HG02759 (cell line): ENCODE data around the gene NDUFB8.

Source experiments
- ATAC-seq: cut with Tn5 transposase; IDR thresholded peaks from one replicate; pipeline ENCODE4 v1.9.1; 2021; ENCODE audit warnings: mild to moderate bottlenecking, moderate library complexity; ENCODE audit not compliant: unreplicated experiment

The NDUFB8 gene

DNA sequence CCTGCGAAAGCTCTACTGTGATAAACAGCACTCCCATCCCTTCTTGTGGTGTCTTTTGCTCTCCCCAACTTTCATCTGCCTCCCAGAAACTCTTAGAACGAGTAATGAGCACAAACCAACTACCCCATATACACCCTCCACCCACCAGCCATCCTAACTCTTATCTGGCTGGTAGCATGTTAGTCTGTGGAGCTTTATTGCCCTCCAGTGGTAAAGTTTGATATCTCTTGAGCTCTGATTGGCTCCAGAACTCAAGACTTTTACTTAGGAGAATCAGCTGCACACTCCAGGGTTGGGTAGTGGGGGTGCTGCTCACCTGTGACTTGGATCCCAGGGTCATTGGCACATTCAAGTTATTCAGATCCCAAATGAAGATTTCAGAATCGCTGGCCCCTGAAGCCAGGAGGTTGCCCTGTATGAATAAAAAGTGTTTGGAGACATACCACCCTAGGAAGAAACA is 20.9 kb downstream of the NDUFB8 start:
- ATAC-seq, result no peak

DNA sequence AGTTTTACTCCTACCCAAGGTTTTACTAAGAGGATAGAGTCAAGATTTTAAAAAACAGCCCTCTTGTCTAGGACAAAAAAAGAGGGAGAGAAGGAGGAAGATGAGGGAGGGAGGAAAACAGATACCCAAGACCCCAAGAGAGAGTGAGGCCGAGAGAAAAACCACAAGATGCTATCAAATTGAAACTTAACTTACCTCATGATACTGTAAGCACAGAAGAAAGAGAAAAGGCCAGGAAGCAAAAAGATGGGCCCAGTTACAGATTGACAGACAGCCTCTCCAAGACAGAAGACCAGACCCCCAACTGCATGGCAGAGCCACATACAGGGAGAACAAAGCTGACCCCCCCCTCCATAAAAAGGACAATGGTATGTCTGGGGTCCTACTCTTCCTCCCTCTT is 21.4 kb downstream of the NDUFB8 start:
- no peak for ATAC-seq

DNA sequence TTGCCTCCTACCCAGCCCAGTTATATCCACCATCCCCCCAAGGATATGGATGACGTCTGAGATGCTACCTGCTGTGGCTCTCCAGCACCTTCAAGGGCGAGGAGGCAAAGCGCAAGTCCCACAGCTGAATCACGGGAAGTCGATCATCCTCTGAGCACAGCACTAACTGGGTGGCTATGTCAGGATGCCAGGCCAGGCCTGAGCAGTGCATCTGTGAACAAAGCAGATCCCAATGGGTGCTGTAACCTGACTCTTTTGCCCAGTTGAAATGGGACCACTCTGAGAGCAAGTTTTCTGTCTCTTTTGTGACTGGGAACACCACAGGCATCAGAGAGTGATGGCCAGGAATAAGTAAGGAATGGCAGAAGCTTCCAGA is 22.3 kb downstream of the NDUFB8 start:
- ATAC-seq, result no peak

DNA sequence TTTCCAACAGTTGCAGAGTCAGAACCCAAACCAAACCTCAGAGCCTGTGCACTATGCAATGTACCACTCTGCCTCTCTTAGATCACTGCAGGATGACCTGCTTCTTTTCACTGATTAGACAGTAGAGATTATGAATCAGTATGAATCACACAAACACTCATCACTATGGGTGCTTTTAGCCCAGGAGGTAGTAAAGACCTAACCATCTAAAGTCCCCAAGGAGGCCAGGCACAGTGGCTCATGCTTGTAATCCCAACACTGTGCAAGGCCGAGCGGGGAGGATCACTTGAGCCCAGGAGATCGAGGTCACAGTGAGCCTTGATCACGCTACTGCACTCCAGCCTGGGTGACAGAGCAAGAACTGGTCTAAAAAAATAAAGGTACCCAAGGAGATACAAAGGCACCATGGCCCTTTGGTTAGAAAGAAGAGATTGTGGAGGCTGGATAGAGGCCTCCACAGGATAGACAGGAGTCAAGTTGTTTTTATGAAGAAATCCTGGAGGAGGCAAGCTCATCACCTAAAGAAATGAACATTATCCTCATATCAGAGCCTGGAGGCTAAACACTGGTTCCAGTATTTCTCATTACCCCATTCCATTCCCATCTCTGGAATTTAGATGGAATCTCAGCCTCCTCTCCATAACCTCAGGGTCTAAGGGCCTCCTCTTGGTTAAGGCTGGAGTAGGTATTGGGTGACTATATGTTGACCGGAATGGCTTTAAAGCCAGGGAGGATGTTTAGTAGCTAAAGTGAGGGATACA is 22.9 kb downstream of the NDUFB8 start:
- no peak for ATAC-seq

DNA sequence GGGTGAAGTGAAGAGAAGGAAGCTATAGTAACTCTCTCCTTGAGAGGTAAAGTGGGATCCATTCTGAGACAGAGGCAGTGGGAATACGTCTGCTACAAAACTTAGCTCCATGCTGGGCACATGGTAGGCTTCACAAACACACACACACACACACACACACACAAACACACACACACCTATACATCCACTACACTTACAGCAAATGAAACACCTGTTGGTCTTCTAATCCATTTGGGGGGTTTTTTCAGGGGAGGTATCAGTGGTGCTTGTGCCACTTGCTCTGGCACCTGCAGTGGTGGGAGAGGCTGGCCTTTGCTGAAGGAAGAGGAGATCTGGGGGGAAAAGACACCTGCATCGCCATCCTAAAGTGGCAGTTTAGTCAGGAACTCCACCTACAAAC is 24.5 kb downstream of the NDUFB8 start:
- no peak for ATAC-seq

GRCh38 chr10:100504096-100504495 is 25.6 kb downstream of the NDUFB8 start:
- no peak for ATAC-seq

GRCh38 chr10:100502926-100503494 is 26.7 kb downstream of the NDUFB8 start:
- ATAC-seq, result no peak

GRCh38 chr10:100501423-100501822 is 28.2 kb downstream of the NDUFB8 start:
- ATAC-seq, result no peak

- no peak for ATAC-seq
Measured at GRCh38 chr10:100498059-100498458, 31.6 kb downstream of the NDUFB8 start.

GRCh38 chr10:100496567-100496966 is 33.1 kb downstream of the NDUFB8 start:
- ATAC-seq, result no peak

GRCh38 chr10:100490531-100490930 is 39.1 kb downstream of the NDUFB8 start:
- no peak for ATAC-seq

GRCh38 chr10:100489396-100489795 is 40.3 kb downstream of the NDUFB8 start:
- ATAC-seq, result no peak

- ATAC-seq, result no peak
Measured at GRCh38 chr10:100487529-100487928, 42.1 kb downstream of the NDUFB8 start.

DNA sequence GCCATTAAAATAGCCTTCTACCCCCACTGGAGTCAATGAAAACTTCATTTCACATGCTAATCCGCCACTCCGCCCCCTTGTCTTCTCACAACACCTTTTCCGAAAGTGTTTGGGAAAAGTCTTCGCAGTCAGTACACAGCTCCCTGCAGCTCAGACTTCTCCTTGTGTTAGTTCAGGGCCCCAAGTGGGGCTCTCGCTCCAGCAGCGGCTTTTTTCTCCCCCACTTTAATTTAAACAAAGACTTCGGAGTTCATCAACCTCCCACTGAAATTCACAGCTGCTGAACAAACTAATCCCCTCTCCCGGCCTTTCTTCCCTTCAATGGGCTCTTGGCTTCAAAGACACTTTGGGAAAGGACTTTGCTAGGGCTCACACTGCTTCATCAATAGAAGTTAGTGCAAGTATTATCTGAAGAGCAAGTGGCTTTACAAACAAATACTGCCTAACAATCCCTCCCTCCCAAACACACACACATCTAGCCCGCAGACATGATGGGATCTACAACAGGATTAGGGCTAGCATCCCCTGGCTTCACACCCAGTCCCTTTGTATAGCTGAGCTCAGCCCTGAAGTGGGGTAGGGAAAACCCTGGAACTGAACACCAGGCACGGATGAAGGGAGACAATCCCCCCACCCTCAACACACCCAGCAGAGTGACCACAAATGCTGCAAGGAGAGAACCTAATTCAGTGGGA is 43.7 kb downstream of the NDUFB8 start:
- no peak for ATAC-seq

GRCh38 chr10:100485366-100485765 is 44.3 kb downstream of the NDUFB8 start:
- ATAC-seq, result no peak

DNA sequence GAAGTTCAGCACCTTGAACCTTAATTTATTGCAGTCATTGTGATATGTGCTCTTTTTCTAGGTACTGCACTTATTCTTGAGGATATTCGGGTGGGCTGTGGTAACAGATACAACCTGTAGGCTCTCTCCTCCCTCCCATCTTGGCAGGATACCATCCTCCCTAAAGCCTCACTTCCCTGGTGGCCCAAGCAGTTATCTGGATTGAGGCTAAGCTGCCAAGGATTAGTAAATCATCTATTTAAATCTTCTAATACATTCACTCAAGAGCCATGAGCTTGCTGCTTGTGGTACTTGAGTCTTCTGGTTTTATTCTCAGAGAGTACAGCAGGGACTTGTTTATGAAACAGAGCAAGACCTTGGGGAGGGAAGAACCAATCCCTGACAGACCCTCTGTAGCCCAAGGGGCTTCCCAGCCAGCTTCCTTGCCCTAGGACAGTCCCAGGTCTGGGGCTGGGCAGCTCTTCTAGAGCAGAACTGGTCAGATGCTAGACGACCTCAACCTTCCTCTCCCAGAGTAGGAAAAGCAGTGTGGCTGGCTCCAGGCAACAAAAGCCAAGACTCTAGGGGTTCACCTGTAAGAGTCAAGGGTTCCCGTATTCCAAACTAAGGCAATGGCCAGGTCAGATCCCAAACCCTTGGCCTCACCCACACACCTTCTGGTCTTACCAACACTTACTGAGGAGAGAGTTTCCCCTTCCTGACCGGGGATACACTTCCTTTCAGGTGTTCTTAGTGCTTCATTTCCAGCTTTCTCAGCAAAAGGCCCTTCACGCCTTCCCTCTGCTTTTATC is 45.6 kb downstream of the NDUFB8 start:
- ATAC-seq, result no peak

DNA sequence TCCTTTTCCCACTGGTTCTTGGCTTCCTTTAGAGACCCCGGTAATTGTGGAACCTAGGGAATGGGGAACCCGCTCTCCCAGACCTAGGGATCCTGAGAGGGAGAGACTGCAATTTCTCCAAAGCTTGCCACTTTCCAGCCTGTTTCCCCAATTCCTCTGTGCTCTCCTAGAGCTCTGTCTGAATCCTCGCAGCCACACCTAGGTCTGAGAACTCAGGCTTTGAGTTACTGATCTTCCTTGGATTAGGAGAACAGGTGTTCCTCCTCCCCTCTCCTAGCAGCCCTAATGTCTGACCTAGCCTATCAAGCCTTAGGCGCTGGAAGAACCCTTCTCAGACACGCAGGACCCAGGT is 46.9 kb downstream of the NDUFB8 start:
- ATAC-seq, result no peak

DNA sequence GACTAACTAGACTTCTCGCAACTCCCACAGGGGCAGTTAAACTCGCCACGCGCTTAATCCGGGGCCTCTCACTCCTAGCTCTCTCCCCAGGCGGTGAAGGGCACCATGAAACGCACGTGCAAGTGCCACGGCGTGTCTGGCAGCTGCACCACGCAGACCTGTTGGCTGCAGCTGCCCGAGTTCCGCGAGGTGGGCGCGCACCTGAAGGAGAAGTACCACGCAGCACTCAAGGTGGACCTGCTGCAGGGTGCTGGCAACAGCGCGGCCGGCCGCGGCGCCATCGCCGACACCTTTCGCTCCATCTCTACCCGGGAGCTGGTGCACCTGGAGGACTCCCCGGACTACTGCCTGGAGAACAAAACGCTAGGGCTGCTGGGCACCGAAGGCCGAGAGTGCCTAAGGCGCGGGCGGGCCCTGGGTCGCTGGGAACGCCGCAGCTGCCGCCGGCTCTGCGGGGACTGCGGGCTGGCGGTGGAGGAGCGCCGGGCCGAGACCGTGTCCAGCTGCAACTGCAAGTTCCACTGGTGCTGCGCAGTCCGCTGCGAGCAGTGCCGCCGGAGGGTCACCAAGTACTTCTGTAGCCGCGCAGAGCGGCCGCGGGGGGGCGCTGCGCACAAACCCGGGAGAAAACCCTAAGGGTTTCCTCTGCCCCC is 47.4 kb downstream of the NDUFB8 start:
- ATAC-seq, result peak; percentile 46

- peak; percentile 97 for ATAC-seq
Measured at GRCh38 chr10:100481462-100482081, 48.1 kb downstream of the NDUFB8 start.

DNA sequence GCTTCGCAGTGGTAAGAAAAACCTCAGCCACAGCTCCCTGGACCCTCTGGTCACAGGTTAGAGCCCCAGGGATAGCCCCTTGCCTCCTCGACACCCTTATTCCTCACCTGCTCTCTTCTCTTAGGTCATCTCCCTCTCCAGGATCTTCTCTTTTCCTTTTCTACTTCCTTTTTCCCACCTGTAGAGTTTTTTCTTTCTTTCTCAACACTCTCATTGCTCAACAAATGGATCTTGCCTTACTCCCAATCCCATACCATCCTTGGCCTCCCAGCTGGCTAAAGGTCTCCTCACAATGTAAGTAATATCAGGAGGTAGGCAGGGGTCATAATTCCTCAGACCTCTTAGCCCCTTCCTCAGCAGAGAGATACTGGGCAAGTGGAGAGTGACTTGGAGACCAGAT is 49.7 kb downstream of the NDUFB8 start:
- ATAC-seq, result no peak
